Measurements from ENCODE around the gene NPPB. TPM values are rescaled to one million over a fixed set of nuclear protein-coding genes. Genes with fewer than 3 reads are reported as not detected.

The NPPB gene
- total RNA-seq, 1 experiment from 2014 or later: 43.4 TPM

DNA sequence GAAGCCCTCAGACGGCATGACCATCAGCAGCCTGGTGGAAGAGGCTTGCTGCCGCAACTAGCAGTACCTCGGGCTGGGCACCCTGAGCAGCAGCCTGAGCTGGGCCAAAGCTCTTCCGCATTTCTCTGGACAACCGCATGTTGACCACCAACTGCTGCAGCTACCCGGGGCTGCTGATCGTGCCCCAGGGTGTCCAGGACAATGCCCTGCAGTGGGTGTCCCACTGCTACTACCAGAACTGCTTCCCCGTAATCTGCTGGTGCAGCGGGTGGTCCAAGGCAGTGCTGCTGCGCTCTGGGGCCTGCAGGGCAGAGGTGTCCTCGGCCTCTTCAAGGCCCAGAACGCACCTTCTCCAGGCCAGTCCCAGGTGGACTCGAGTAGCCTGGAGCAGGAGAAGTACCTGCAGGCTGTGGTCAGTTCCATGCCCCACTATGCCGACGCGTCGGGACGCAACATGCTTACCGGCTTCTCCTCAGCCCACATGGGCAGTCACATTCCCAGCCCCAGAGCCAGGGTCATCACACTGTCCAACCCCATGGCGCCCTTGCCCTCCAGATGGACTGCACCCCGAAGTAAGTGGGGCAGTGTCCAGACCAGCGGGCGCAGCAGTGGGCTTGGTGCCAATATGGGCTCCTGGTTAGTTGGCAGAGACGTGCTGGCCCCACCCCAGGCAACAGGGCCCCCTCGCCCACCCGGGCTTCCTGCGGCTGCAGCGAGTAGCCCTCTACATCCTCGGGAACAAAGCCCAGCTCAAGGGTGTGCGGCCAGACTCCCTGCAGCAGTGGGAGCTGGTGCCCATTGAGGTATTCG is 19.5 kb upstream of the NPPB start:
- no peak for DNase-seq
- ChIA-PET CTCF (no interaction called here), POLR2A (no interaction called here)
- H3K9me3 Mint-ChIP-seq (ENCODE audit: unreplicated experiment): no peaks in the 10 kb centered on the region
- no peak overlapping the region for H3K4me3 Mint-ChIP-seq (ENCODE audit: unreplicated experiment)
- H3K36me3 Mint-ChIP-seq (ENCODE audit: insufficient read depth, unreplicated experiment): no peaks in the 10 kb centered on the region
- H3K9me3 ChIP-seq: no peaks in the 10 kb centered on the region
- TF ChIP-seq, protein P1, sequence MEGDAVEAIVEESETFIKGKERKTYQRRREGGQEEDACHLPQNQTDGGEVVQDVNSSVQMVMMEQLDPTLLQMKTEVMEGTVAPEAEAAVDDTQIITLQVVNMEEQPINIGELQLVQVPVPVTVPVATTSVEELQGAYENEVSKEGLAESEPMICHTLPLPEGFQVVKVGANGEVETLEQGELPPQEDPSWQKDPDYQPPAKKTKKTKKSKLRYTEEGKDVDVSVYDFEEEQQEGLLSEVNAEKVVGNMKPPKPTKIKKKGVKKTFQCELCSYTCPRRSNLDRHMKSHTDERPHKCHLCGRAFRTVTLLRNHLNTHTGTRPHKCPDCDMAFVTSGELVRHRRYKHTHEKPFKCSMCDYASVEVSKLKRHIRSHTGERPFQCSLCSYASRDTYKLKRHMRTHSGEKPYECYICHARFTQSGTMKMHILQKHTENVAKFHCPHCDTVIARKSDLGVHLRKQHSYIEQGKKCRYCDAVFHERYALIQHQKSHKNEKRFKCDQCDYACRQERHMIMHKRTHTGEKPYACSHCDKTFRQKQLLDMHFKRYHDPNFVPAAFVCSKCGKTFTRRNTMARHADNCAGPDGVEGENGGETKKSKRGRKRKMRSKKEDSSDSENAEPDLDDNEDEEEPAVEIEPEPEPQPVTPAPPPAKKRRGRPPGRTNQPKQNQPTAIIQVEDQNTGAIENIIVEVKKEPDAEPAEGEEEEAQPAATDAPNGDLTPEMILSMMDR (IDR thresholded peaks at IDR 0.05; ENCODE audit: insufficient read depth in 1 of 2, low read depth in 1 of 2, low read length in 1 of 2, severe bottlenecking in 1 of 2, unreplicated experiment in 1 of 2): no peak
- H3K27me3 Mint-ChIP-seq (ENCODE audit: insufficient read depth, unreplicated experiment): no peaks in the 10 kb centered on the region
- H3K27ac Mint-ChIP-seq (ENCODE audit: unreplicated experiment): no peak overlapping the region
- H3K4me1 Mint-ChIP-seq (ENCODE audit: low read depth, unreplicated experiment): peaks cover 6% of the 10 kb centered on the region
- H3K4me1 ChIP-seq: peaks cover 7% of the 10 kb centered on the region
- intact Hi-C loops (cut with micrococcal nuclease; ENCODE audit: unreplicated experiment): no loop called here
- no peaks in the 10 kb centered on the region for H3K27me3 ChIP-seq (replicated peaks; ENCODE audit: control insufficient read depth, insufficient read depth, low read length)
- no peak overlapping the region for H3K4me3 ChIP-seq (ENCODE audit: low read depth, low read length)
- H3K36me3 ChIP-seq (ENCODE audit: control insufficient read depth, insufficient read depth, low read length): no peaks in the 10 kb centered on the region
- BruUV-seq (replicated peaks): no TSS peak

DNA sequence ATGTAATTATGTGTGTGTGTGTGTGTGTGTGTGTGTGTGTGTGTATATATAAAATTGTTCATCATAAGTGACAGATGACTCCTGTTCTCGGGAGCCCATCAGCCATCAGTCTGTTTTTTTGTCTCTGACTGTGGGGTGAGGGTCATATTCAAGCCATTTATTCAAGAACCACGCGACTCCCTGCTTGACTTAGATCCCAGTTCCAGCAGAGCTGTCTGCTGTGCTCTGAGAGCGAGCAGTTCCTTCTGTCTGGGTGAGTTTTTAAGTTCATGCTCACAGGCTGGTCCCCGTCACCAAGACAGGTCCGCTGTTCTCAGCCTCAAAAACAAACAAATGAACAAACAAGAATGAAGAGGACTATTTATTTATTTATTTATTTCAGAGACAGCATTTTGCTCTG is 18.3 kb upstream of the NPPB start:
- Mint-ChIP-seq H3K4me3 (ENCODE audit: unreplicated experiment) (no peak overlapping the region), H3K9me3 (ENCODE audit: unreplicated experiment) (no peaks in the 10 kb centered on the region), H3K4me1 (ENCODE audit: low read depth, unreplicated experiment) (no peaks in the 10 kb centered on the region), H3K27me3 (ENCODE audit: insufficient read depth, unreplicated experiment) (no peaks in the 10 kb centered on the region), H3K36me3 (ENCODE audit: insufficient read depth, unreplicated experiment) (no peaks in the 10 kb centered on the region), H3K27ac (ENCODE audit: unreplicated experiment) (no peak overlapping the region)
- no peaks in the 10 kb centered on the region for H3K27me3 ChIP-seq (replicated peaks; ENCODE audit: control insufficient read depth, insufficient read depth, low read length)
- H3K4me3 ChIP-seq (ENCODE audit: low read depth, low read length): no peak overlapping the region
- BruUV-seq (replicated peaks): no TSS peak
- H3K4me1 ChIP-seq: no peaks in the 10 kb centered on the region
- TF ChIP-seq, protein P1 (IDR thresholded peaks at IDR 0.05; ENCODE audit: insufficient read depth in 1 of 2, low read depth in 1 of 2, low read length in 1 of 2, severe bottlenecking in 1 of 2, unreplicated experiment in 1 of 2): no peak
- H3K36me3 ChIP-seq (ENCODE audit: control insufficient read depth, insufficient read depth, low read length): no peaks in the 10 kb centered on the region
- no peaks in the 10 kb centered on the region for H3K9me3 ChIP-seq
- intact Hi-C loops (cut with micrococcal nuclease; ENCODE audit: unreplicated experiment): no loop called here
- POLR2A ChIA-PET: no interaction called here
- no peak for DNase-seq
- CTCF ChIA-PET: no interaction called here

DNA sequence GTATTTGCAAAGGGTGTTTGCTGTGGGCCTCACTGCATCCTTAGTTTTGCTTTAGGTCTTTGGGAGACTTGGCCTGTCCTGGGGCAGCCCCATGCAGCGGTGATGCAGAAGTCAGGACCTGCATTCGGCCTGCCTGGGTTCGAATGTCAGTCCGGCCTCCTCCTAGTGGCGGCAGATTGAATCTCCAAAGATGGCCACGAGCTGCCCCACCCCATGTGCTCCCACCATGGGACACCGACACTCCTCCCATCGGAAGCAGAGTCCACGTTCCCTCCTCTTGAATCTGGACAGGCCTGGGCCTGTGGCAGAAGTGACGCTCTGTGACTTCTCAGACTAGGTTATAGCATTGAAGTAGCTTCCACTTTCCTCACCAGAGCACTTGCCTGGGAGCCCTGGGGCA is 16.3 kb upstream of the NPPB start:
- Histone ChIP-seq H3K36me3 (ENCODE audit: control insufficient read depth, insufficient read depth, low read length) (no peaks in the 10 kb centered on the region), H3K9me3 (no peaks in the 10 kb centered on the region), H3K27me3 (replicated peaks; ENCODE audit: control insufficient read depth, insufficient read depth, low read length) (no peaks in the 10 kb centered on the region), H3K4me1 (no peaks in the 10 kb centered on the region), H3K4me3 (ENCODE audit: low read depth, low read length) (no peak overlapping the region)
- ChIA-PET POLR2A (no interaction called here), CTCF (interaction anchor here (0.5 kb wide), 1 partner anchor 18 kb away, joined by 3 read pairs; no protein-coding TSS in a partner anchor)
- H3K27ac Mint-ChIP-seq (ENCODE audit: unreplicated experiment): no peak overlapping the region
- no peak for DNase-seq
- intact Hi-C loops (cut with micrococcal nuclease; ENCODE audit: unreplicated experiment): no loop called here
- TF ChIP-seq, protein P1 (IDR thresholded peaks at IDR 0.05; ENCODE audit: insufficient read depth in 1 of 2, low read depth in 1 of 2, low read length in 1 of 2, severe bottlenecking in 1 of 2, unreplicated experiment in 1 of 2): no peak
- no peak overlapping the region for H3K4me3 Mint-ChIP-seq (ENCODE audit: unreplicated experiment)
- no TSS peak for BruUV-seq (replicated peaks)
- H3K4me1 Mint-ChIP-seq (ENCODE audit: low read depth, unreplicated experiment): no peaks in the 10 kb centered on the region
- H3K27me3 Mint-ChIP-seq (ENCODE audit: insufficient read depth, unreplicated experiment): no peaks in the 10 kb centered on the region
- H3K36me3 Mint-ChIP-seq (ENCODE audit: insufficient read depth, unreplicated experiment): no peaks in the 10 kb centered on the region
- no peaks in the 10 kb centered on the region for H3K9me3 Mint-ChIP-seq (ENCODE audit: unreplicated experiment)

Data from Caco-2 (cell line).